Activated CD8-positive, alpha-beta T cell treated with anti-CD3 and anti-CD28 coated beads for 36 hours (primary cell): Measurements from ENCODE around the gene LAS1L. TPM values are rescaled to one million over a fixed set of nuclear protein-coding genes. Genes with fewer than 3 reads are reported as not detected.

Experiments
- ATAC-seq: fragments of 200-7000 bp; cut with Tn5 transposase; one replicate; pipeline ENCODE4 v1.10.0; 2021; ENCODE audit warnings: mild to moderate bottlenecking, moderate library complexity
- CTCF ChIA-PET: fragments of 350-600 bp; sonication (Branson Sonifier 250); formaldehyde crosslinking; loops from one replicate; lab custom pipeline; 2021; ENCODE audit warnings: antibody characterized with exemption; lab: Charles Lee
- POLR2A ChIA-PET: fragments of 350-600 bp; sonication (Branson Sonifier 250); formaldehyde crosslinking; loops from one replicate; lab custom pipeline; 2021; ENCODE audit warnings: antibody characterized with exemption; lab: Charles Lee
- DNase-seq: peaks from one replicate; pipeline ENCODE4 v3.0.0-alpha.2; 2020
- H3K27ac Mint-ChIP-seq: one replicate; pipeline ENCODE4 v1.8.0; 2021; ENCODE audit warnings: mild to moderate bottlenecking, mixed read lengths
- H3K27me3 Mint-ChIP-seq: one replicate; pipeline ENCODE4 v1.8.0; 2021; ENCODE audit warnings: mixed read lengths
- H3K36me3 Mint-ChIP-seq: one replicate; pipeline ENCODE4 v1.8.0; 2021; ENCODE audit warnings: low read depth, mixed read lengths
- H3K4me1 Mint-ChIP-seq: one replicate; pipeline ENCODE4 v1.8.0; 2021; ENCODE audit warnings: low read depth, mixed read lengths
- H3K4me3 Mint-ChIP-seq: one replicate; pipeline ENCODE4 v1.8.0; 2021; ENCODE audit warnings: mild to moderate bottlenecking, moderate library complexity, mixed read lengths
- H3K9me3 Mint-ChIP-seq: one replicate; pipeline ENCODE4 v1.8.0; 2021; ENCODE audit warnings: mixed read lengths
- CTCF ChIP-seq: fragments of 200-600 bp; IDR thresholded peaks from one replicate; pipeline ENCODE4 v1.8.0; 2022; ENCODE audit warnings: antibody characterized with exemption, mild to moderate bottlenecking
- intact Hi-C: fragments of 100-400 bp; cut with micrococcal nuclease; formaldehyde crosslinking; loops from one replicate; pipeline ENCODE4 v1.10.0; 2022
- total RNA-seq, 2 experiments: library from RNA; stranded (reverse); gene quantifications; one replicate each; pipeline ENCODE4 v1.2.3, GENCODE V29; 2021

LAS1L gene
- total RNA-seq, 2 experiments from 2014 or later = 68.4 to 70.3 TPM

GRCh38 chrX:65476564-65476963 lies 58.0 kb downstream of the LAS1L start:
- no peak overlapping the region for H3K4me3 Mint-ChIP-seq
- no peak for TF ChIP-seq CTCF
- peaks cover 4% of the 10 kb centered on the region for H3K9me3 Mint-ChIP-seq
- intact Hi-C loops = no loop called here
- H3K4me1 Mint-ChIP-seq = peaks cover 4% of the 10 kb centered on the region
- ChIA-PET CTCF (no interaction called here), POLR2A (no interaction called here)
- H3K27ac Mint-ChIP-seq = no peak overlapping the region
- H3K27me3 Mint-ChIP-seq = no peaks in the 10 kb centered on the region
- no peak for ATAC-seq
- DNase-seq = no peak
- peaks cover 6% of the 10 kb centered on the region for H3K36me3 Mint-ChIP-seq

- Mint-ChIP-seq H3K36me3 (no peaks in the 10 kb centered on the region), H3K27me3 (no peaks in the 10 kb centered on the region), H3K9me3 (peaks cover 6% of the 10 kb centered on the region), H3K4me1 (no peaks in the 10 kb centered on the region), H3K4me3 (no peak overlapping the region), H3K27ac (no peak overlapping the region)
- ATAC-seq = no peak
- ChIA-PET CTCF (no interaction called here), POLR2A (no interaction called here)
- no peak for TF ChIP-seq CTCF
- intact Hi-C loops = no loop called here
- DNase-seq = no peak
Measured at GRCh38 chrX:65463550-65463949, 71.0 kb downstream of the LAS1L start.

Other genes starting within 250 kb of the LAS1L start
- 100 to 1,000 TPM; 426 to 435 TPM for gene MSN, start 132.9 kb upstream of the LAS1L start, total RNA-seq